GM18507 (cell line): ENCODE data around the gene MCTP1.

Experiments
- DNase-seq: peaks from one replicate; pipeline ENCODE4 v3.0.0; 2011; ENCODE audit warnings: low read depth; ENCODE audit not compliant: insufficient read length; ENCODE audit errors: extremely low spot score
- FAIRE-seq: peaks from 2 replicates; lab custom pipeline; 2011; peaks lifted over from hg19 to GRCh38; lab: Jason Lieb, UNC

Gene MCTP1

GRCh38 chr5:94670726-94671125, 614.2 kb downstream of the MCTP1 start:
- DNase-seq (no peak), FAIRE-seq (no peak)

GRCh38 chr5:94667937-94668336, 617.0 kb downstream of the MCTP1 start:
- DNase-seq (no peak), FAIRE-seq (no peak)

GRCh38 chr5:94661086-94661485, 623.8 kb downstream of the MCTP1 start:
- DNase-seq (no peak), FAIRE-seq (no peak)

- FAIRE-seq: no peak
- DNase-seq: no peak
These were observed 624.4 kb downstream of the MCTP1 start for GRCh38 chr5:94660506-94660905.

GRCh38 chr5:94658272-94658671, 626.6 kb downstream of the MCTP1 start:
- no peak for FAIRE-seq
- no peak for DNase-seq
